ENCODE measurements around the gene REXO4.

Gene REXO4

GRCh38 chr9:133369933-133370332, 47.9 kb downstream of the REXO4 start:
- no peak overlapping the region for H3K4me3 ChIP-seq (ENCODE audit: low read depth, low read length)
- TF ChIP-seq, protein P1, sequence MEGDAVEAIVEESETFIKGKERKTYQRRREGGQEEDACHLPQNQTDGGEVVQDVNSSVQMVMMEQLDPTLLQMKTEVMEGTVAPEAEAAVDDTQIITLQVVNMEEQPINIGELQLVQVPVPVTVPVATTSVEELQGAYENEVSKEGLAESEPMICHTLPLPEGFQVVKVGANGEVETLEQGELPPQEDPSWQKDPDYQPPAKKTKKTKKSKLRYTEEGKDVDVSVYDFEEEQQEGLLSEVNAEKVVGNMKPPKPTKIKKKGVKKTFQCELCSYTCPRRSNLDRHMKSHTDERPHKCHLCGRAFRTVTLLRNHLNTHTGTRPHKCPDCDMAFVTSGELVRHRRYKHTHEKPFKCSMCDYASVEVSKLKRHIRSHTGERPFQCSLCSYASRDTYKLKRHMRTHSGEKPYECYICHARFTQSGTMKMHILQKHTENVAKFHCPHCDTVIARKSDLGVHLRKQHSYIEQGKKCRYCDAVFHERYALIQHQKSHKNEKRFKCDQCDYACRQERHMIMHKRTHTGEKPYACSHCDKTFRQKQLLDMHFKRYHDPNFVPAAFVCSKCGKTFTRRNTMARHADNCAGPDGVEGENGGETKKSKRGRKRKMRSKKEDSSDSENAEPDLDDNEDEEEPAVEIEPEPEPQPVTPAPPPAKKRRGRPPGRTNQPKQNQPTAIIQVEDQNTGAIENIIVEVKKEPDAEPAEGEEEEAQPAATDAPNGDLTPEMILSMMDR (IDR thresholded peaks at IDR 0.05; ENCODE audit: low read depth, low read length), result no peak
- no peak for TF ChIP-seq MYC (IDR thresholded peaks at IDR 0.05; ENCODE audit: low read depth, low read length)
- TF ChIP-seq, protein P2, sequence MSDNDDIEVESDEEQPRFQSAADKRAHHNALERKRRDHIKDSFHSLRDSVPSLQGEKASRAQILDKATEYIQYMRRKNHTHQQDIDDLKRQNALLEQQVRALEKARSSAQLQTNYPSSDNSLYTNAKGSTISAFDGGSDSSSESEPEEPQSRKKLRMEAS (IDR thresholded peaks at IDR 0.05; ENCODE audit: low read depth, low read length), result no peak
- no peak for DNase-seq (ENCODE audit: low read depth)

- H3K4me3 ChIP-seq (ENCODE audit: low read depth, low read length), result no peak overlapping the region
- TF ChIP-seq MYC (IDR thresholded peaks at IDR 0.05; ENCODE audit: low read depth, low read length) (no peak), POLR2A (IDR thresholded peaks at IDR 0.05; ENCODE audit: extremely low read depth, insufficient read length) (no peak)
- TF ChIP-seq, protein P2 (IDR thresholded peaks at IDR 0.05; ENCODE audit: low read depth, low read length), result no peak
- TF ChIP-seq, protein P1 (IDR thresholded peaks at IDR 0.05; ENCODE audit: low read depth, low read length), result no peak
- no peak for DNase-seq (ENCODE audit: low read depth)
Observed at GRCh38 chr9:133369422-133369821, 48.4 kb downstream of the REXO4 start.

GRCh38 chr9:133368249-133368881, 49.4 kb downstream of the REXO4 start:
- no peak overlapping the region for H3K4me3 ChIP-seq (ENCODE audit: low read depth, low read length)
- DNase-seq (ENCODE audit: low read depth), result no peak
- TF ChIP-seq, protein P2 (IDR thresholded peaks at IDR 0.05; ENCODE audit: low read depth, low read length), result no peak
- TF ChIP-seq POLR2A (IDR thresholded peaks at IDR 0.05; ENCODE audit: extremely low read depth, insufficient read length) (no peak), MYC (IDR thresholded peaks at IDR 0.05; ENCODE audit: low read depth, low read length) (no peak)
- TF ChIP-seq, protein P1 (IDR thresholded peaks at IDR 0.05; ENCODE audit: low read depth, low read length), result no peak

GRCh38 chr9:133367778-133368177, 50.0 kb downstream of the REXO4 start:
- TF ChIP-seq, protein P1 (IDR thresholded peaks at IDR 0.05; ENCODE audit: low read depth, low read length), result no peak
- TF ChIP-seq, protein P2 (IDR thresholded peaks at IDR 0.05; ENCODE audit: low read depth, low read length), result no peak
- no peak for TF ChIP-seq POLR2A (IDR thresholded peaks at IDR 0.05; ENCODE audit: extremely low read depth, insufficient read length)
- no peak for TF ChIP-seq MYC (IDR thresholded peaks at IDR 0.05; ENCODE audit: low read depth, low read length)
- DNase-seq (ENCODE audit: low read depth), result no peak
- H3K4me3 ChIP-seq (ENCODE audit: low read depth, low read length), result no peak overlapping the region

DNA sequence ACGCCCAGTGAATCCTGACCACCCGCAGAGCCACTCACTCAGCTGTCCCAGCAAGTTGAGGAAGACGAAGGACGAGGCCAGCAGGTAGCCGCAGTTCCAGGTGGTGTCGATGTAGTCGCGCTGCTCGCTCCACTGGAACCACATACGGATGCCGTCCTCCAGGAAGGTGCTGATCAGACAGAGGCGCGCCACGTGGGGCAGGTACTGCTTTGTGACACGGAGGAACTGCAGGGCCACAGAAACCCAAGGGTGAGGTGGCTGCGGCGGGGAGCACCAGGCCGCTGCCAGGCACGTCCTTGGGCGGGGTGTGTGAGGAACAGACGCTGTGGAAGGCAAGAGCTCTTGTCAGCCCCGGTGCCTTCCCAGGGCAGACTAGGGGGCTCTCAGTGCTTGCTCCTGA, 50.6 kb downstream of the REXO4 start:
- no peak overlapping the region for H3K4me3 ChIP-seq (ENCODE audit: low read depth, low read length)
- TF ChIP-seq, protein P1 (IDR thresholded peaks at IDR 0.05; ENCODE audit: low read depth, low read length), result no peak
- TF ChIP-seq POLR2A (IDR thresholded peaks at IDR 0.05; ENCODE audit: extremely low read depth, insufficient read length), result no peak
- TF ChIP-seq, protein P2 (IDR thresholded peaks at IDR 0.05; ENCODE audit: low read depth, low read length), result no peak
- TF ChIP-seq MYC (IDR thresholded peaks at IDR 0.05; ENCODE audit: low read depth, low read length), result no peak
- no peak for DNase-seq (ENCODE audit: low read depth)
